Fibroblast of skin of abdomen (primary cell): ENCODE results near the gene LDLRAD4.

Experiments used
- DNase-seq: peaks from one replicate; pipeline ENCODE4 v3.0.0-alpha.2; 2013

Gene LDLRAD4

DNA sequence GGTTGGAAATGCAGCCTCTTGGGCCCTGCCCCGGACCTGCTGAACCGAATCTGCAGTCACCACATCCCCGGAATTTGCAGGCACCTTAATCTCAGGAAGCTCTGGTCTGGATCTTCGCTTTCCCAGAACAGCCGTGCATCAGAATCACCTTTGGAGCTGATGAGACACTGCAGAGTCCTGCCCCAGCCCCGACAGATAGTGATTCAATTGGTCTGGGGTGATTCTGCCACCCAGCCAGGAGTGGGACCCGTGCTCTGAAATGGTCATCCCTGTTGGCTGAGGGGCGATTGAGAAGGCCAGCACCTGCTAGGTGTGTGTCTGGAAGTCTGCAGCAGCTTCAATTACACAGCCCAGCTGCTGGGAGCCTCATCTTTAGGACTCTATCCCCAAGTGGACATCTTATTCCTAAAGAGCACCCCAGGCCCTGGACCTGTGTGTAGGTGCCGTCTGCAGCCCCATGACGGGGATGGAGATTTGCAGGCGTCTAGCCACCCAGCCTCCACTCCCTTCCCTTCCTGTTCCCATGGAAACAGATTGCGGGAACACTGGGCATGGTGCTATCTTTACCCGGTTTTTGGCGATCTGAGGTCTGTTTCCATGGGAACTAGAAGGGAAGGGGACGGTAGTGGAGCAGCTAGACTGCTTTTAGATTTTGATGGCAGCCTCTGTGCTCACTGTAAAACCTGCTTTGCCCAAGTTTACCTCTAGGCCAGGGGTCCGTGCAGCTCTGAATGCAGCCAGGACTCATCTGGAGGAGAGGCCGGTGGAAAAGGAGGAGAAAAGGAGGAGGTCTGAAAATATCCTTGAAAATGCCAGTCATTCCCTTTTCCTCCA is 156.1 kb downstream of the LDLRAD4 start:
- no peak for DNase-seq

DNA sequence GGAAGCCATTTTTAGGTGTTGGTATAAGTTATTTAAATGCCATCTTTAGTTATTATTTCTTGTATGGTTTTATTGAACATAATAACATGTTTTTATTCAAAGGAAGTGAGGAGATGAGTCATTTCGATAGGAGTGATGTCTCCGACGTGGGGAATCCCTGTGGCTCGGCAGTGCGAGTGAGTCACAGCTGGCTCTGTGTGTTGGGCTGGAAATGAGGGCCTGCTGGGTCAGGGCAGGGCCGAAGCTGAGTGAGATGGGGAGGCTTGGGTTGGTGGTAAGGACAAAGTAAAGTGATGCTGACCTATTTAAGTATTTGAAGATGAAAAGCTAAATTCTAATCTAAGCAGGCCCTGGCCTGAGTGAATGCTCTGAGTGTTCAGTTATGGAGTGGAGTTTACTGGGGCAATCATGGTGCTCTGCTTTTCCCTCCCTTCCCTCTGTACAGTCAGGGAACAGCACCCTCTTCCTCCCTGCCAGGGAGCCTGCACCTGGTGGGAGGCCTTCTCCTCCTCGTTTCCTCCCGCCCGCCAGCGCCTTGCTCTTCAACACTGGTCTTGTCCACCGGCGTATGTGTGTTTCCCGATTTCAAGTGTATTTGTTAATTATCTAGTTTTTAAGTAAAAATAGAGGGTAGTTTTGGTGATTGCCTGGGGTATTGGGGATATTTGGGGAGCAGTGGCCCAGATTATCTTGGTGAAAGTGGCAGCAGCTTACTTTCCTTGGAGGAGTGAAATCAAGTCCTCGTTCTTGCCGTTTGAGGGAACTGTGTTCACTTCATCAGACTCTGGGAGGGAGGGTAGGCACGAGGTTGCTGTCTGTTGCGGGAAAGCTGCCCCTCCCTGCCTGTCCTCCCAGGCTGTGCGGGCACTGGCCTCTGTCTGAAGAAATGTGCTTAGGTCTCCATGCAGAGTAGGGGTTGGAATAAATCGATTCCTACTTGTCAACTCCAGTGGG is 157.0 kb downstream of the LDLRAD4 start:
- peak; percentile 88 for DNase-seq

DNA sequence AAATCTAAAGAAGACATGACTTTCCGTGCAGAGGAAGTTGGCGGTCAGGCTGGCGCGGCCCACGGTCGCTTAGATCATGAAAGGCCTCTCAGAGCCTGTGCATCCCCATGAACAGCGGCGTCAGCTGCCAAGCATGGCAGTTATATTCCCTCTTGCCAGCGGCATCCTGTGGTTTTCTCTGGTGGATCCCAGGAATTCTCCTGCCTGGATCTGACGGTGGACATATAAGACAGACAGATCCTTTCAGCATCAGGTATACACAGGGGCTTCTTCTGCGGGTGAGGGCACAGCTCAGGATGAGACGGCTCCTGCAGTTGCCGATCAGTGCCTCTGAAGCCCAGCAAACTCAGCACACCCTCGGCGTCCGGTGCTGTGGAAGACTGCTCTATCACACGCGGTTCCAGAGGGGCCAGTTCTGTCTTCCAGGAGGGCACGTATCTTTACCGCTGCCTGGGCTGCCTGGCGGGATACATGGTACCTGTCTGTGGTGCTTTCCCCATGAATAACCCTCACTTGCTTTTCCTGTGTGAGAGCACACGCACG is 157.8 kb downstream of the LDLRAD4 start:
- DNase-seq = no peak

DNA sequence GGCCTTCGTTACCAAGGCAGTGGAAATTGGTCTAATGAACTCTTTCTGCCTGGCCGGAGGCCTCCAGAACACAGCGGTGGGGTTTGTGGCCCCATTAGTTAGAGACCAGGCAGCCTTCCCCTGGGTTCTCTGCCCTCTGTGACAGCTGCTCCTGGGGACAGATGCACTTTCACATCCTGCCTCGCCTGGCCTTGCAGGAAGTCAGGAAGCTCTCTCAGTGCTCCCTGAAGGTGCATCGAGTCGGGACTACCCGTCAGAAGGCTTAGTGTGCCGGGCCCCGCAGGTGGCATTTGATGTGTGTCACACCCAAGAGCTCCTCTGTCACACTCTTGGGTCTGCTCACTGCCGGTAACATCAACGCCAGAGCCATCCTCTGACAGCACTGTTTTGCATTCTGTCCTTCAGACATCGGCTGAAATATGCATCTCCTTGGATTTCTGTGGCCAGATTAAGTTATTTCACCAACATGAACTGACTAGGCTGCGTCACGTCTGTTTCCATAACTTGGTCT is 158.3 kb downstream of the LDLRAD4 start:
- DNase-seq = no peak

DNA sequence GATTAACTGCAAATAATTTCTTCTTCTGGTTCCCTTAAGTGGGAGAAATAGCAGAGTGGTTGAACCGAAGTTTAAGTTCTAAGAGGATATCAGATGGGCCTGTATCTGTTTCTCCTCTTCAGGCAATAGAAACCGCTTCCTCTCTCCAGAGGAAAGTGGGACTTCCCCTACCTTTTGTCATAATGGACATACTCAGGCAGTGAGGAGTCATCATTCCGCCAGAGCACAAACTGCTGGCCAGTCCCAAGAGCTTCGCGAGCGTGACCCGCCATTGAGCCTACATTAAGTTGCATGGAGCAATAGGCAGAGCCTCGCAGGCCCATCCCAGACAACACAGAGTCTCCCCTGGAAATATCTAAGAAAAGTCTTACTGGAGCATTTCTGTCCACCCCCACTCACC is 158.9 kb downstream of the LDLRAD4 start:
- peak; percentile 19 for DNase-seq

DNA sequence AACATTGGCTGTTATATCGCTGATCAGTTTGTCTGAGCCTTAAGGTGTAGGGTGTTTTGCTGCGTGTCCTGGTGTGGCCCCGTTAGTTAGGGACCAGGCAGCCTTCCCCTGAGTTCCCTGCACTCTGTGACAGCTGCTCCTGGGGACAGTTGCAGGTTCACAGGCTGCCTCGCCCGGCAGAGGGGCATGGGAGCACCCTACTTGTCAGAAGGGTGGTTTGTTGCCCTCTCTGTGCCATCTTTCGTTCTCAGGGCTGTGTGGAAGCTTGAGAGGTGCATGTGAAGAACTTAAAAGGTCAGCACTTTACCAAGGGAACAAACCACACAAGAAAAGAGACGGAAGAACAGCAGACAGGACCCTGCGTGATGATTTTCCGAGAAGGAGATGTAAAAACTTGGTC is 159.6 kb downstream of the LDLRAD4 start:
- DNase-seq = no peak

DNA sequence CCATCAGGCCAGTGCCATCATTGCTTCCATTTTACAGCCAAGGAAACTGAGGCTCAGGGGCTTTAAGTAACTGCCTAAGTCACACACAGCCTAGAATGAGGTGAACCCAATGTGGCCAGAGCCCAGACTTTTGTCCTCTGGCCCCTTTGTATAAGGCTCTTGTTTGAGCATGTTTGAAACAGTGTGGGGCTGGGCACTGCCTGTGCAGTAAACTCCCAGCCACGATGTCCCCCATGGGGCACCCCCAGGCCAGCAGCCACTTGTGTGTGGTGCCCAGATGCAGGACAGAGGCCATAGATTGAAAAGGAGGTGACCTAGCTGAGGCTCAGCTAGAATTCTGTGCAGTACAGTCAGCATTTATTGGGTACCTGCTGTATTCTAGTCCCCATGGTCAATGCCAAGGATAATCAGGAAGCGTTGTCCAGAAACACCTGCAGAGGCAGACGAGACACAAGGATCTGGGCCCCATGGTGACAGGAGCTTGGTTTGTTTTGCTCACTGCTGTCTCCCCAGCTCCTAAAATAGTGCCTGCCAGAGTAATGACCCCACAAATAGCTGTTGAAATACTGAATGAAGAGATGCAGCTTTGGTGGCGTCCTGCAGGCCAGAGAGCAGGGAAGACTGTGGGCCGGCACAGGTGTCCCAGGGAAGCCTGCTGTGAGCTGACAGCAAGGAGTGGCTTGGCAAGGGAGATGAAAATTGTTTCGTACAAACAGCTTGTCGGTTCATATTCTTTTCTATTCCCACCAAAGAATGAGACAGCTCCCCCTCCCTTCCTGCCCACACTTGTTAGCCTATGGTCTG is 160.7 kb downstream of the LDLRAD4 start:
- no peak for DNase-seq

DNA sequence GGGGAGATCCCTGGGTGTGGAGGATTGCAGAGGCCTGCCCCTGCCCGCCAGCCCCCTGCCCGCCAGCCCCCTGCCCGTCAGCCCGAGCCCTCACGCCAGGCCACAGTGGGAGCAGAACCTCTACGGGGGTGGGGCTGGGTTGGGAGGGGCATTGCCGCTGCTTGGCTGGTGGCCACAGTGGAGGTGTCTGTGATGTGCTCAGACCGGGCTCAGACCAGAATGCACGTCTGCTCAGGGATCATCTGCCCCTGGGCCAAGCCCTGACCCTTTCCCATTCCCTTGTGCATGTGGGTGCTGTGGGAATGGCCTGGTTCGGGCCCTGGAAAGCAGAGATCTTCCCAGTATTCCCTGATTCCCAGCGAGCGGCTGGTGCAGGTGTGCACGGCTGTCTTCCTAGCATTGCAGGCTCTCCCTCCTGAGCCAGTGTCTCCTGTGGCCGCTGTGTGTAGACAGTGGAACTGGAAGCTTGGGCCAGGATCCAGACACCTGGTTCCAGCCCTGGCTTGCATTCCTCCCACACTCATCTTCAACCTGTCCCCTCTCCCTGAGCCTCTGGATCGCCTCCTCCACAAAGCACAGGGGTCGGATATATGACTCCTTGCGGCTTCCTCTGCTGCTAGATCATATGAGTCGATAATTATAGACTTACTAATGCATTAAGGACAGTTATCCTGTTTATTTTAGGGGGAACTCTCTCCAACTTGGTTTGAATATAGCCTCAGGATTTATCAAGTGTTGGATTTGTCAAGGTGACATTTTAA is 161.6 kb downstream of the LDLRAD4 start:
- DNase-seq = no peak

DNA sequence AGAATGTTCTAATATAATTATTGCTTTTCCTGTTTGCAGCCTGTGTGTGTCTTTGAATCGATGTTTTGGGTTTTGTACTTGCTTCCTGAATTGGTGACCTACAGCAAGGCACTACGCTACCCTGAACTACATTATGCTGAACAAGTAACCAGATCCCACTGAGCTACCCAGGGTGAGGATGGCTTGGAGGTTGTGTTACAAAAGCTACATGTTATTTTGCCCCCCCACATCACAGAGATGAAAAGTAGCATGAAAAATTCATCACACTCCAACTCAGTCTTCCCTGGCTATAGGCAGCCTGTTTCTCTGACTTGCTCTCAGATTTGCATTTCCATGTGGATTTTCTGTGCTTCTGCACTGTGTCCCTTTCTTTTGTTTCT is 162.1 kb downstream of the LDLRAD4 start:
- DNase-seq = no peak

DNA sequence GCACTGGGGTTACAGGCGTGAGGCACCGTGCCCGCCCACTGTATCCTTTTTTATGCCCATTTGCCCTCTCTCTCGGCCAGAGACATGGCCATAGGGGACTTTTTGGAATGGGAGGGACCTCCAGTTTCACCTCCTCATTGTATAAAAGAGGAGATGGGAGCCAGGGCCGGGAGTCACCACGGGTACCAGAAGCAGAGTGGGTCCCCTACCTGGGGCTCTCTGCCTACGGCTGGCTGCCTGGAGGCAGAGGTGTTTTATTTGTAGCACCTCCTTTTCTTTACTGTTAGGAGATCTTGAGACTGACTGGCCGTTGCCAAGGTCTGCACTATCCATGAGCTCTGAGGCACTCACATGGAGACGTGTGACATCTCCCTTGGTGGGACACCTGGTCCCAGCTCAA is 162.8 kb downstream of the LDLRAD4 start:
- DNase-seq = no peak

DNA sequence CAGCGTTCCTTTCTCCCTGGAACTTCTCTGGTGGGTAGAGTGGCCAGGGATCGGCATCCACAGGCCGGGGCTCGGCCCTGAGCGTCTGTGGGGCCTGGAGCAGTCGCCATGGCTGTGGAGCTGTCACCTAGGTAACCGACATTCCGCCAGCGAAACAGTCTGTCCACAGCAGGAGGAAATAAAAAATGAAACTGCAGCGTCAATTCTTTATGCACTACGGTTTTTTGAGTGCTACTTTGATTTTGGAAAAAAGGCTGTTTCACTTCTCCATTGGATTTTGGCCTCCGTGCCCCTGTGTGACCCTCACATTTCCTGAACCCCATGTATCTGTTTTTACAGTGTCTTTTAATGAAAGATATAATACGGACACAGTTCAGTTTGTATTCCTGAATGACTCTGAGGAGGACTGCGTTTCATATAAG is 163.4 kb downstream of the LDLRAD4 start:
- DNase-seq = peak; percentile 54

DNA sequence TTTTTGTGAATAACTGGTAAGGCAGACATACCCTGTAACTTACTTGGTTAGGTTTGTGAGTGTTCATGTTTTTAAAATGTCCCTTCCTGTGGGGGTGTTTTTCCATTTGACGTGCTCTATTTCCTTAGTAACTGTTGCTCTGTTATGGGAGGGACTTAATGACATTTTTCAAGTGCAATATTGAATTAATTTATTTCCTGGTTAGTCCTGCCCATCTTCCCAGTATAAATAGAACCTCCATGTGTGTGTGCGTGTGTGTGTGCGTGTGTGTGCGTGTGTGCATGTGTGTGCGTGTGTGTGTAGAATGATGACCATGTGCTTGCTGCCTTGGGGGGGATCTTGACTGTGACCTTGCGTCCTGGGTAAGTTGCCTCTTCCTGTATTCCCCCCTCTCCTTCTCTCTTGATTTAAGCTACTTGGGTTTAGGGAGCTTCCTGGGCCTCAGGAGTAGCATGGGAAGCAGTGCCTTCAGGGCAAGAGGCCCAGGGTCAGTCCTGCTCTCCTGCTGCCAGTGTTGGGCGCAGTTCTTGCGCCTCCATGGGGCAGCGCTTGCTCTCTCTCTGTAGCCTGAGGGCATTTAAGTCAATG is 163.9 kb downstream of the LDLRAD4 start:
- peak; percentile 54 for DNase-seq

DNA sequence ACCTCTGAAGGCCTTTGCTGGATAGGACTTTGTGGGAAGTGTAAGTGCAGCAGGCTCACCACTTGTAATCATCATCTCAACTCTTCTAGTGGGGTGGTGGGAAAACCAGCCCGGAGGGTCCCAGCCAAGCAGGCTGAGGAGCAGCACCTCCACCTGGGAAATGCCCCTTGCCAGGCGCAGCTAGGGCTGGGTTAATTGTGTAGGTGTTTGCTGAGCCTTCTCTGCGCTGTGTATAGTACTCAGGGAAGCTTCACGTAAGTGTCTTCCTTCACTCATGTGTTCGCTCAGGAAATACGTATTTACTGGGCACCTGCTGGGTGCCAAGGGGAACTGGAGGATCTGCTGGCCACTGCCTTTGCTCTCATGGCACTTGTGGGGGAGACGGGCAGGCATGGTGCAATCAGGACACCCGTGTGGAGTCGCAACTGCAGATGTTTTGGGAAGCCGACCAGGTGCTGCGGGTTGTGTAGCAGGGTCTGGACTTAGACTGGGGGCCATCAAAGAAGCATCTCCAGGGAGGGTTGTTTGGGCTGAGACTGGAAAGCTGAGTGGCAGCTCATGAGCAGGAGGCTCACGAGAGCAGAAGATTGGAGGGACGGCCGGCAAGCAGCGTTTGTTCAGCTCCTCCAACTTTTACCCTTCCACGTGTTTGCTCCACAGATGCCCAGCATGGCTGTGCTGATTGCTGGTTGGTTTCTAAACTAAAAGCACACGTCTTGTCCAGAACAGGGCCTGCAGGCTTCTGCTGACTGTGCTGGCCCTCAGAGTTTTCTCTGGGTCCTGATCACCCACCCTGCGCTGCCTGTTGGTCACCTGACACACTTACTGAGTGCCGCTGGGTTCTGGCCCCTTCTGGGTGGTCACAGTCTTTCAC is 164.6 kb downstream of the LDLRAD4 start:
- DNase-seq = no peak

DNA sequence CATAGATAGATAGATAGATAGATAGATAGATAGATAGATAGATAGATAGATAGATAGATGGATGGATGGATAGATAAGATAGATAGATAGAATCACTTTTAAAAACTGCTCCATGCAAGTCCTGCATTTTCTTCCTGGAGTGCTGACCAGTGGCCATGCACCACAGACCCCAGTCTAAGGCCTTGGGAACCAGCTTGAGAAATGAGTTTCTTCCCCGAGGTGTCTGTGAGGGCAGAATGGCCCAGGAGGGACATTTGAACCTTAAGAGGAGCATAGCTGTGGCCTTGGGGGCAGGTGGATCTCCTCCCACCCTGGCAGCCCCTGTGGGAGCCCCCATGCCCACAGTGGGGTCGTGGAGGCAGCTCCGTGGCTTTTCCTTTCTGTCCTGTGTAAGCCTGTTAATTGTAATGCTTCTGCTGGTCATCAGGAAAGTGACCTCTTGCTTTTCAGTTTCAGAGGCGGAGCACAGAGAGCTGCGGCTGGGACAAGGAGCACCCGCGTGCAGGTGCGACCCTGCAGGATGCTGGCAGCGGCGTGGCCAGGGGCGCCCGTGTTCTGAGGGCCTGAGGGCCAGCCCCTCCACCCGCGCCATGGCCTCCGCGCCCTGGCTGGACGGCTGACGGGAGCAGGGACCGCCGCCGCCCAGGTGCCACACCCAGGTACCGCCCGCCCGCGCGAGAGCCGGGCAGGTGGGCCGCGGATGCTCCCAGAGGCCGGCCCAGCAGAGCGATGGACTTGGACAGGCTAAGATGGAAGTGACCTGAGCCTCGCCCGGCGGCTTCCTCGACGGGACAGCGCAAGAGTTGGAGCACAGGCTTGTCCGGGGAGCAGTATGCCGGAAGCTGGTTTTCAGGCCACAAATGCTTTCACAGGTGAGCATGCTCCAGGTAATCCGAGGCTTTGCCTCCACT is 168.6 kb downstream of the LDLRAD4 start:
- no peak for DNase-seq

DNA sequence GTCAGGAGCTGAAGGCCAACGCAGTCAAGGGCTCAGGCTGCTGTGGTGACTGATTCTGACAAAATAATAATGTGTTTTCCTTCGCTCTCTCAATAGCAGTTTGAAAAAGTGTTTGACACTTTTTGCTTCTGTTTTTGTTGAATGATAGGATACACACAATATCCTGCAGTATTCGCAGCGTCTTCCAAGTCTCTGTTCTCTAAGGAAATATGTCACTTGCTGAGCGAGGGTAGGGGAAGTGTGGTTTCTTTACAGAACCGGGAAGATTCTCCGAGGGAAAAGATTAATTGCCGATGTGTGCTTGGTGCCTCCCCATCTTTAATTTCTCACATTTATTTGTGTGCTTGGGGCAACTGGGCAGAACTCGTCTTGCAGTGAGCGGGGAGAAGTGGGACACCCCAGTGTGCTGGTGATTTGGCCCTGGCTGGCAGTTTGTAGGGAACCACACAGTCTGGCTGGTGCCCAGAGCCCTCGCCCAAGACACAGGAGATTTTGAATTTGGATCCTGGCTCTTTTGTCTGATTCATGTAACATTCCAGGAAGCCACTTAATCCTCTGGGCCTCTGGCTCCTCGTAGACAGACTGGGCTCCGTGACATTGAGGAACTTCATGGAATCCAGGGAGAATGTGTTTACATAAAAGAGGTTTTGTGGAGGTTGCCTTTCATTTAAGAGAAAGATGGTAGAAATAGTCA is 169.4 kb downstream of the LDLRAD4 start:
- peak; percentile 74 for DNase-seq

DNA sequence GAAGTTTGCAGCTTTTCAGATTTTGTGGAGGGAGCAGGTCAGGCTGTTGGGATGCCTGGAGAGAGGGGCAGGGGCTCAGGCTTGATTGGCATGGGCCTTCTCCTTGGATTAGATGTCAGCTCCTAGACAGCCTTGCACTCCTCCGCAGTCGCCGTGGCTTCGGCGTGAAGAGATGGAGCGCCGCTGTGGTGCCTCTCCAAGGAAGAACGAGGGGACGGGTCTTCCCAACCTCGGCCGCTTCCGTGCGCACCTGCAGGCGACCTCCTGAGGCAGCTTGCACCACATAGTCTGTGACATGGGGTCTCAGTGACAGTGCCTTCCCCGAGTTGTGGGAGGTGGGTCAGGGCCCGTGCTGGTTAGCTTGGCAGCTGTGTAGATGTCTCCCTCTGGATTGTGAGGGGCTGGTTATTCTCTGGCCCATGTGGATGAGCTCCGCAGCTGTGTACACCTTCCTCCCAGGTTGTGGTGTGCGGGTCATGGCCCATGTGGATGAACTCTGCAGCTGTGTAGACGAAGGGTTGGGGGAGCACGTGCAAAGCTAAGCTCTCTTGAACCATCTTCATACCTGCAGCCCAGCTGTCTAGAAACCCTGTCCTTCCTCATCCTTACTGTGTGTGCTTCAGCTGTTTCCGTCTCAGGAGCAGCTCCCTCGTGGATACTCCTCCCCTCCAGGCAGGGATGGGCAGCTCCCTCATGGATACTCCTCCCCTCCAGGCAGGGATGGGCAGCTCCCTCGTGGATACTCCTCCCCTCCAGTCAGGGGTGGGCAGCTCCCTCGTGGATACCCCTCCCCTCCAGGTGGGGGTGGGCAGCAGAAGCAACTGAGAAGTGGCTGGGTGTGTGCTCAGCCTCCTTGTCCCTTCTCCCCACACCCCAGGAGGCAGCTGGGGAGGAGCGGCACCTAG is 170.3 kb downstream of the LDLRAD4 start:
- no peak for DNase-seq

DNA sequence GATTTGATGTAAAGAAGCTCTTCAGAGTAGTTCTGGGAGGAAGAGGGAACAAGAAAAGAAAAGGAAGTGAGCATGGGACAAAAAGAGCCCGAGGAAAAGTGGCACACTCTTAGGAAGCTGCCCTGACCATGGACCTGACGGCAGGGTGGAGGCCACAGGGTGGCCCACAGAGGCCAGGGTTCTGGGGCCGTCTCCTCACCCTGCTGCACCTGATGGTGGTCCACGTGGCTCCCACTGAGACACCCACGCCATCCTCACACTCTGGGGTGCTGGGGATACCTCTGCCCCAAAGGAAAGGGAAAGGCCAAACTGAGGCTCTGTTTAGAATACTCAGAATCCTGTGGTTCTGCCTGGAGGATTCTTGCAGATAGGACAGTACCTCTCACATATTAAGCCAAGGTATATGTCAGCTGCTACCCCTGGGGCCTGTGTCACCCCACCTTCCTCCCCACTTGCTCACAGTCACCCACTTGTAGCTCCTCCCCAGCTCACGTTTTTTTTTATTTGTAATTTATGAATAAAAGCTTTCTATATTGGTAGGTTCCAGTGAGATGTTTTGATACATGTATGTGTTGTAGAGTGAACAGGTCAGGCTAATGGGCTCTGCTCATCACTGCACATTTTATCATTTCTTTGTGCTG is 171.1 kb downstream of the LDLRAD4 start:
- DNase-seq = no peak
